Left kidney (tissue), 2 donors: ENCODE measurements around the gene ZFYVE16. TPM values are rescaled to one million over a fixed set of nuclear protein-coding genes. Genes with fewer than 3 reads are reported as not detected.
"Not testable (repeated sequence)": the region's sequence is repeated elsewhere in the genome, so short reads cannot be mapped to it uniquely, and the experiment has no call there.

ENCODE experiments used
- DNase-seq: peaks from one replicate; pipeline ENCODE4 v3.0.0-alpha.2; 2013
- polyA plus RNA-seq: library from polyadenylated mRNA; unstranded; fragments of 120-200 nt; gene quantifications from one replicate; pipeline ENCODE4 v1.2.1, GENCODE V29; 2013; ENCODE audit not compliant: insufficient read length

The ZFYVE16 gene
- polyA plus RNA-seq, 1 donor, result 102 TPM

GRCh38 chr5:80483636-80484232 is 75.9 kb downstream of the ZFYVE16 start:
- no peak for DNase-seq

- DNase-seq, result no peak
Observed at GRCh38 chr5:80487444-80487828, 79.6 kb downstream of the ZFYVE16 start.

GRCh38 chr5:80487829-80488721 is 80.2 kb downstream of the ZFYVE16 start, which contains the start of gene FAM151B:
Gene FAM151B (plus strand): TSS chr5:80488100. CDS start chr5:80488124, 24 bp downstream.
- DNase-seq, result peak; percentile 91

DNA sequence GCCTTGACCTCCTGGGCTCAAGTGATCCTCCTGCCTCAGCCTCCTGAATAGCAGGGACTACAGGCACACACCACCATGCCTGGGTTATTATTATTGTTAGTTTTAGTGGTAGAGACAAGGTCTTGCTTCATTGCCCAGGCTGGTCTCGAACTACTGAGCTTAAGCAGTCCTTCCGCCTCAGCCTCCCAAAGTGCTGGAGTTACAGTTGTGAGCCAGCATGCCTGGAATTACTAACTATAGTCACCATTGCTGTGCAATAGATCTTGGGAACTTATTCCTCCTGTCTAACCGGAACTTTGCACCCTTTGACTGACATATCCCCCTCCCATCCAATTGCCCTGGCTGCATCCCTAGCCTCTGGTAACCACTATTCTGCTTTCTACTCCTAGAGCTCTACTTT is 83.4 kb downstream of the ZFYVE16 start:
- no peak for DNase-seq

DNA sequence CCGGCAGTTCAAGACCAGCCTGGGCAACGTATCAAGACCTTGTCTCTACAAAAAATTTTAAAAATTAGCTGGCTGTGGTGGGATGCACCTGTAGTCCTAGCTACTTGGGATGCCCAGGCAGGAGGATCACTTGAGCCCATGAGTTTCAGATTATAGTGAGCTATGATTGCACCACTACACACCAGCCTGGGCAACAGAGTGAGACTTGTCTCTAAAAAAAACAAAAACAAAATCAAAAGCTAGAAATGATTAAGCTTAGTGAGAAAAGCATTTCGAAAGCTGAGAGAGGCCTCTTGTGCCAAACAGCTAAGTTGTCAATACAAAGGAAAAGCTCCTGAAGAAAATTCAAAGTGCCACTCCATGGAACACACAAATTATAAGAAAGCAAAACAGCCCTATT is 84.9 kb downstream of the ZFYVE16 start:
- DNase-seq, result no peak

GRCh38 chr5:80493443-80493842 is 85.6 kb downstream of the ZFYVE16 start:
- DNase-seq, result not testable (repeated sequence)

DNA sequence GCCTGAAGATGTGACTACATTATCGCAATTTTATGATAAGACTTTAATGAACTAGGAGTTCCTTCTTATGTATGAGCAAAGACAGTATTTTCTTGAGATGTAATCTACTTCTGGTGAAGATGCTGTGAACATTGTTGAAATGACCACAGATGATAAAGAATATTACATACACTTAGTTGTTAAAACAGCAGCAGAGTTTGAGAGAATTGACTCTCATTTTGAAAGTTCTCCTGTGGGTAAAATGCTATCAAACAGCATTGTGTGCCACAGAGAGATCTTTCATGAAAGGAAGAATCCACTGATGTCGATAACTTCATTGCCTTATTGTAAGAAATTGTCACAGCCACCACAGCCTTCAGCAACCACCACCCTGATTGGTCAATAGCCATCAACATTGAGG is 88.0 kb downstream of the ZFYVE16 start:
- DNase-seq, result no peak

DNA sequence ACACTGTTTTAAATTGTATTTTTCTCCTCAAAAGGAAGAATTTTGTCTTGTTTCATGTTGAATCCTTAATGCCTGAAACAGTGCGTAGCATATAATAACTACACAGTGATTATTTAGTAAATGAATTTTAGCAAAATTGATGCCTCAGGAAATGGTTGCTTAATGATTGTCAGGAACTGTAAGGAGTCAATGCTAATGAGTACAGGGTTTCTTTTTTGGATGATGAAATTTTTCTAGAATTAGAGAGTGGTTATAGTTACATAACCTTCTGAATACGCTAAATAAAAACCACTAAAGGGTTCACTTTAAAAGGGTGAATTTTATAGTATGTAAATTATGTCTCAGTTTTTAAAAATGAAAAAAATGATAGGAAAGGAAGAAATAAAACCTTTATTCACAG is 94.9 kb downstream of the ZFYVE16 start:
- DNase-seq, result no peak

- no peak for DNase-seq
Observed at GRCh38 chr5:80503641-80504040, 95.8 kb downstream of the ZFYVE16 start.

DNA sequence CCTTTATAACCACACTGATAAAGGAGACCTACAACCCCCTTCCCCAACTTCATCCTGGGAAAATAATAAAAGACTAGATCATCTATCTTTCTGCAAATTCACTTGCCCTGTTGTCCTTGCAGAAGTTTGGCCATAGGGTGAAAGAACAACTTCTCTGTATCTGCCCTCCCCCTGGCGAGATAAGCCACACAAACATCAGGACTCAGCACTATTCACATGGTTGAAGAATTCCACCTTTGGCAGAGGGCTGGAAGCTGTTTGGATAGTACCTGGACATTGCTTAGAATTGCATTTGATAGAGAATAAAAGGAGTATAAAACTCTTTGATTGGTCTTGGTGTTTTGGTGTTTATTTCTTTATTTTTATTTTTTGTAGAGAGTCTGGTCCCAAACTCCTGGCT is 97.0 kb downstream of the ZFYVE16 start:
- no peak for DNase-seq

DNA sequence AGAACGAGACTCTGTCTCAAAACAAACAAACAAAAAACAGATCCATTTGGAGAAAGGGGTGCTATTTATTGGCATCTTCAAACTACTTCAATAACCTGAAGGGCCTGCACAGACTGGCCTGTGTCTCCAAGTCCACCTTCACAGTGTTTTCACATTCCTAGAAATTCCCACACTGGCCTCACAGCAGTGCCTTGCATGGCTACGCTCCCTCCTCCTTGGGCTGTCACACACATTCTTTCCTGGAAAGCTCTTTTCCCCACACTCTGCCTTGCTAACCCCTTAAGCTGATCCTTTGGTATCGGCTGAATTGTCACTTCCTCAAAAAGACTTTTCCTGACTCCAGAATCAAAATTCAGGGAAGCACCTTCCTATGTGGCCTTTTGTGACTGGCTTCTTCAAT is 99.8 kb downstream of the ZFYVE16 start:
- no peak for DNase-seq

DNA sequence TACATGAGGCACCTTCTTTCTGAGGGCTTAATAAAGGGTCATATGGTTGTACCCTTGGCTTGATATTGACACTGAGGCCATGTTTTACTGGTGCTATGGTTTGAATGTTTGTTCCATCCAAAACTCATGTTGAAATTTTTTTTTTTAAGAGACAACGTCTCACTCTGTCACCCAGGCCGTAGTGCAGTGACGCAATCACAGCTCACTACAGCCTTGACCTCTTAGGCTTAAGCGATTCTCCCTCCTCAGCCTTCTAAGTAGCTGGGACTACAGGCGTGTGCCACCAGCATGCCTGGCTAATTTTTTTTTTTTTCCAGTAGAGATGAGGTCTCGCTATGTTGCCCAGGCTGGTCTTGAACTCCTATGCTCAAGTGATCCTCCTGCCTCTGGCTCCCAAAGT is 101.0 kb downstream of the ZFYVE16 start:
- DNase-seq, result no peak

DNA sequence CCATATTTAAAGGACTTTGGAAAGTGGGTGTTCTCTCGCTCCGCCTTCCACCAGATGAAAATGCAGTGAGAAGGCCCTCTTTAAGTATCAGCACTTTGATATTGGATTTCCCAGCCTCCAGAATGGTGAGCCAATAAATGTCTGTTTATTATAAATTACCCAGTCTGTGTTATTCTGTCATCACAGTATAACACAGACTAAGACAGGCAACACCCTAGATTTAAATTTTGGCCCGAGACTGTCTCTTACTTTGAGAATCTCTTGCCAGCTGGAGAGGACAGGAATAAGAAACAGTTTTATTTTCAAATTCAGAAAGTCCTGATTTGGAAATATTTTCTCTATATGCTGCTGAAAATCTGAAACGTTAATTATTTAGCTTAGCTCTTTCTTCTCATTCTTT is 101.5 kb downstream of the ZFYVE16 start:
- DNase-seq, result no peak

DNA sequence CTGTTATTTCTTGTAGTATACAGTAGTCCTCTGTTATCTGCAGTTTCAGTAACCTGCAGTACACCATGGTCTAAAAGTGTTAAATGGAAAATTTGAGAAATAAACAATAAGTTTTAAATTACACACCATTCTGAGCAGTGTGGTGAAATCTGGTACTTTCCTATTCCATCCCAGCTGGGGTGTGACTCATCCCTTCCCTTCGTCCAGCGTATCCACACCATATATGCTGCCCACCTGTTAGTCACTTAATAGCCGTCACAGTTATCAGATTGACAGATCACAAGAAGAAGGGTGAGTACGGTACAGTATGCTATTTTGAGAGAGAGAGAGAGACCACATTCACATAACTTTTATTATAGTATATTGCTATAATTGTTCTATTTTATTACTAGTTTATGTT is 109.0 kb downstream of the ZFYVE16 start:
- no peak for DNase-seq

Other genes starting within 250 kb of the ZFYVE16 start
- 58.5 TPM for gene SERINC5, start 152.0 kb upstream of the ZFYVE16 start, polyA plus RNA-seq
- gene SPZ1, start 88.1 kb upstream of the ZFYVE16 start, polyA plus RNA-seq, result not detected
- gene FAM151B, start 80.0 kb downstream of the ZFYVE16 start, polyA plus RNA-seq, result 4.2 TPM
- 0.32 TPM for gene ANKRD34B, start 162.2 kb downstream of the ZFYVE16 start, polyA plus RNA-seq
- 25.1 TPM for gene MSH3, start 246.6 kb downstream of the ZFYVE16 start, polyA plus RNA-seq
- gene DHFR, start 246.9 kb downstream of the ZFYVE16 start, polyA plus RNA-seq, result 96.1 TPM